Mesothelial cell of epicardium (in vitro differentiated cells): ENCODE results near the gene CSF1R. TPM values are rescaled to one million over a fixed set of nuclear protein-coding genes. Genes with fewer than 3 reads are reported as not detected.

Experiments
- DNase-seq, 2 experiments: peaks; one replicate each; pipeline ENCODE4 v3.0.0; 2021; ENCODE audit warnings: low spot score in 2 of 2; ENCODE audit not compliant: unreplicated experiment in 2 of 2
- H3K27ac Mint-ChIP-seq: 2 replicates; pipeline ENCODE4 v1.8.0; 2021; ENCODE audit warnings: mixed read lengths
- H3K27me3 Mint-ChIP-seq: 2 replicates; pipeline ENCODE4 v1.8.0; 2021; ENCODE audit warnings: low read depth, mixed read lengths
- H3K36me3 Mint-ChIP-seq: 2 replicates; pipeline ENCODE4 v1.8.0; 2021; ENCODE audit warnings: mixed read lengths
- H3K4me1 Mint-ChIP-seq: 2 replicates; pipeline ENCODE4 v1.8.0; 2021; ENCODE audit warnings: mixed read lengths
- H3K4me3 Mint-ChIP-seq: 2 replicates; pipeline ENCODE4 v1.8.0; 2021; ENCODE audit warnings: mild to moderate bottlenecking, moderate library complexity, mixed read lengths
- H3K9me3 Mint-ChIP-seq: 2 replicates; pipeline ENCODE4 v1.8.0; 2021; ENCODE audit warnings: mixed read lengths
- total RNA-seq: library from RNA; stranded (reverse); gene quantifications from 3 replicates; pipeline ENCODE4 v1.2.1, GENCODE V29; 2021
- TF ChIP-seq, protein P1 (sequence below): fragments of 200-600 bp; sonication (generic); IDR thresholded peaks from one replicate; pipeline ENCODE4 v1.5.0; 2021; ENCODE audit warnings: antibody characterized with exemption; ENCODE audit not compliant: unreplicated experiment

Gene CSF1R
- total RNA-seq, 1 donor from 2014 or later, result 0.18 TPM

GRCh38 chr5:150021491-150022157 is 64.7 kb downstream of the CSF1R start:
- peaks cover 37% of the 10 kb centered on the region for H3K36me3 Mint-ChIP-seq
- TF ChIP-seq, protein P1, sequence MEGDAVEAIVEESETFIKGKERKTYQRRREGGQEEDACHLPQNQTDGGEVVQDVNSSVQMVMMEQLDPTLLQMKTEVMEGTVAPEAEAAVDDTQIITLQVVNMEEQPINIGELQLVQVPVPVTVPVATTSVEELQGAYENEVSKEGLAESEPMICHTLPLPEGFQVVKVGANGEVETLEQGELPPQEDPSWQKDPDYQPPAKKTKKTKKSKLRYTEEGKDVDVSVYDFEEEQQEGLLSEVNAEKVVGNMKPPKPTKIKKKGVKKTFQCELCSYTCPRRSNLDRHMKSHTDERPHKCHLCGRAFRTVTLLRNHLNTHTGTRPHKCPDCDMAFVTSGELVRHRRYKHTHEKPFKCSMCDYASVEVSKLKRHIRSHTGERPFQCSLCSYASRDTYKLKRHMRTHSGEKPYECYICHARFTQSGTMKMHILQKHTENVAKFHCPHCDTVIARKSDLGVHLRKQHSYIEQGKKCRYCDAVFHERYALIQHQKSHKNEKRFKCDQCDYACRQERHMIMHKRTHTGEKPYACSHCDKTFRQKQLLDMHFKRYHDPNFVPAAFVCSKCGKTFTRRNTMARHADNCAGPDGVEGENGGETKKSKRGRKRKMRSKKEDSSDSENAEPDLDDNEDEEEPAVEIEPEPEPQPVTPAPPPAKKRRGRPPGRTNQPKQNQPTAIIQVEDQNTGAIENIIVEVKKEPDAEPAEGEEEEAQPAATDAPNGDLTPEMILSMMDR, result no peak
- no peaks in the 10 kb centered on the region for H3K27me3 Mint-ChIP-seq
- no peak overlapping the region for H3K4me3 Mint-ChIP-seq
- peaks cover 3% of the 10 kb centered on the region for H3K9me3 Mint-ChIP-seq
- H3K4me1 Mint-ChIP-seq, result no peaks in the 10 kb centered on the region
- no peak overlapping the region for H3K27ac Mint-ChIP-seq
- DNase-seq, result no peak

DNA sequence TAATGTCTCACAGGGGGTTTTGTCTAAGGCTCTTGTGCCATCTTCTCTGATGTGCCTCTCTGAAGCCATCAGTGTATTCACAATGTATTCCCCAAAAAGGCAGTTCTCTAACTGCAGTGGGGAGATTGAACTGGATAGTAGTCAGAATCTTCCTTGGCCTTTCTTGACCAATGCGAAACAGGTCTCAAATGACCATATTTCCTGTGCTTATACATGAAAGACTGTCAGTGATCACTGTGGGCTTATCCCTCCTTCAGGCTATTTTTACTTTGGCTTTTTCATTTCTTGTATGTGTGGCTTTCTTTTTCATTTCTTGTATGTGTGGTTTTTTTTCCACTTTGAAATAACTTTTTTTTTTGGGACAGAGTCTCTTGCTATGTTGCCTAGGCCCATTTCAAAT is 66.1 kb downstream of the CSF1R start:
- Mint-ChIP-seq H3K4me1 (no peaks in the 10 kb centered on the region), H3K4me3 (no peak overlapping the region), H3K27ac (no peak overlapping the region), H3K27me3 (no peaks in the 10 kb centered on the region), H3K9me3 (peaks cover 11% of the 10 kb centered on the region), H3K36me3 (peaks cover 47% of the 10 kb centered on the region)
- no peak for DNase-seq
- TF ChIP-seq, protein P1, result no peak

GRCh38 chr5:150017226-150018005 is 68.9 kb downstream of the CSF1R start:
- no peak for DNase-seq
- H3K4me3 Mint-ChIP-seq, result no peak overlapping the region
- no peak overlapping the region for H3K27ac Mint-ChIP-seq
- H3K9me3 Mint-ChIP-seq, result peaks cover 18% of the 10 kb centered on the region
- no peaks in the 10 kb centered on the region for H3K27me3 Mint-ChIP-seq
- TF ChIP-seq, protein P1, result no peak
- H3K4me1 Mint-ChIP-seq, result no peaks in the 10 kb centered on the region
- peaks cover 67% of the 10 kb centered on the region for H3K36me3 Mint-ChIP-seq

DNA sequence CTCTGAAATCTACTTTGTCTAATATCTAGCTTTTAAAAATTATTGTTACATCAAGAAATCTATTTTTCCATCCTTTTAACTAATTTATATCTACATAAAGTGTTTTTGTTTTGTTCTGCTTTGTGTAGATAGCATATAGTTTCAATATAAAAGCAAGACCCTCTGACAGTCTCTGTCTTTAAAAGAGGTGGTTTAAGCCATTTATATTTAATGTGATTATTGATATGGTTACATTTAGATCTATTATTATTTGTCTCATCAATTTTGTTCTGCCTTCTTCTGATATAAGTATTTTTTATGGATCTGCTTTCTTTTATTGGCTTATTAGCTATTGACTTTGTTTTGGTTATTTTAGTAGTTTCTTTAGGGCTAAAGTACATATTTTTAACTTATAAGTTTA is 69.8 kb downstream of the CSF1R start:
- Mint-ChIP-seq H3K27me3 (no peaks in the 10 kb centered on the region), H3K4me1 (no peaks in the 10 kb centered on the region), H3K36me3 (peaks cover 69% of the 10 kb centered on the region), H3K27ac (no peak overlapping the region), H3K4me3 (no peak overlapping the region), H3K9me3 (peaks cover 18% of the 10 kb centered on the region)
- TF ChIP-seq, protein P1, result no peak
- DNase-seq, result no peak

GRCh38 chr5:150015415-150015814 is 70.9 kb downstream of the CSF1R start:
- Mint-ChIP-seq H3K27me3 (no peaks in the 10 kb centered on the region), H3K27ac (no peak overlapping the region), H3K4me3 (no peak overlapping the region), H3K4me1 (no peaks in the 10 kb centered on the region), H3K9me3 (peaks cover 18% of the 10 kb centered on the region), H3K36me3 (peaks cover 72% of the 10 kb centered on the region)
- no peak for DNase-seq
- TF ChIP-seq, protein P1, result no peak
